ENCODE data around the gene MORF4L1.

The MORF4L1 gene

DNA sequence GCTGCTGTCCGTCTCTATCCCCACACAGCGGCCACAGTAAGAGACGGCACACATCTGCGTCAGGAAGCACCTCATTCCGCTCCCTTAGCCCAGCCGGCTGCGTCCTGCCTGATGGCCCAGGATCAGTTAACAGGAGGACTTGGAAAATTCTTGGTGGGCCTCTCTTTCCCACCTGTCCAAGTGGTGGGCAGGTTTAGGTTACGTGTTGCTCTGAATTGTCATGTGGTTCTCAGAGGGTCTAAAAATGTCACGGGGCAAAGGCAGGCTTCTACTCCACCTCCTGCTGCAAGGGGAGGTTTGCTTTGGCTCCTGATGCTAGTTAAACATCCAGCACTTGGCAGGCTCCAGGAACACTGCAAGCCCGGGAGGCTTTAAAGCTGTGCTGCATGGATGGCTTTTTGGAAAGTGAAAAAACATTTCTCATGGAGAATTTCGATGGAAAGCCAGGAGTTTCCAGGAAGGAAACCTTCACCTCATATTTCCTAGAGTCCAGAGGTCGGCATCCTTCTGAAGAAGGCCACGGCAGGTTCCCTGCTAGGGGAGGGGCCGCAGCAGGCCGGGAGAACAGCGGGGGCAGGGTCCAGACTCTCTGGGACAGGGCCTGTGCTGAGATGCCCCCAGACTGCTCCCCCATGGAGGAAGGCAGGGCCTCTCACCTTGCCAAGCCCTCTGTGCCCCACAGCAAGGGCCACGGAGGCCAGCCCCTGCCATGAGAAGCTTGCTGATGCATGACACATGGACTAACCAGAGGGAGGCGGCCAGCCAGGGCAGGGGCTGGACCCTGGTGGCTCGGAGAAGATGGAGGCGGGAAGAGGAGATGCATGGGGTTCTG, 61.3 kb downstream of the MORF4L1 start:
- no peaks in the 10 kb centered on the region for H3K36me3 ChIP-seq (ENCODE audit: control insufficient read depth, insufficient read depth, low read length)
- H3K4me3 ChIP-seq (ENCODE audit: extremely low read depth, insufficient read depth, low read length, poor library complexity, severe bottlenecking), result no peak overlapping the region
- no peaks in the 10 kb centered on the region for H3K9me3 ChIP-seq (ENCODE audit: control insufficient read depth, low read length)
- H3K4me1 ChIP-seq (ENCODE audit: control insufficient read depth, insufficient read depth, low read length, poor library complexity, severe bottlenecking), result no peaks in the 10 kb centered on the region
- H3K27ac ChIP-seq (ENCODE audit: low read depth, low read length, severe bottlenecking), result no peak overlapping the region
- WGBS, 2 experiments (ENCODE audit: insufficient coverage in 2 of 2), result 81 to 83% methylated on average over 16 to 19 of the region's 20 CpGs

DNA sequence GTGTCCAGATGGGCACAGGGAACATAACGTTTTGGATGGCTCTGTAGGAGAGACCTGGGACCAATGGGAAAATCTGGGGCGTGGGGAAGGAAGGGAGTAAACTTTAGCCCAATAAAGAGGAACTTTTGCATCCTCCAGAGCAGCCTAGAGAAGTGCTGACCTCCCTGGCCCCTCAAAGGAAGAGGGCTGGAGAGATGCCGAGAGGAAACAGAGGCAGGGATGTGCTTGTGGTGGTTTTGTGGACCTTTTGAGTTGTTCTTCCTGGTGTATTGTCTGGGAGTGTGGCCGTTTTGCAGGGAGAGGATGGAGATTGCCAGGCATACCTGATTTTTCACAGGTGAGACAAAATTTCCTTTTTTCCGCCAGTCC, 61.9 kb downstream of the MORF4L1 start:
- 83% methylated on average over 4 to 5 of the region's 5 CpGs for WGBS, 2 experiments (ENCODE audit: insufficient coverage in 2 of 2)

DNA sequence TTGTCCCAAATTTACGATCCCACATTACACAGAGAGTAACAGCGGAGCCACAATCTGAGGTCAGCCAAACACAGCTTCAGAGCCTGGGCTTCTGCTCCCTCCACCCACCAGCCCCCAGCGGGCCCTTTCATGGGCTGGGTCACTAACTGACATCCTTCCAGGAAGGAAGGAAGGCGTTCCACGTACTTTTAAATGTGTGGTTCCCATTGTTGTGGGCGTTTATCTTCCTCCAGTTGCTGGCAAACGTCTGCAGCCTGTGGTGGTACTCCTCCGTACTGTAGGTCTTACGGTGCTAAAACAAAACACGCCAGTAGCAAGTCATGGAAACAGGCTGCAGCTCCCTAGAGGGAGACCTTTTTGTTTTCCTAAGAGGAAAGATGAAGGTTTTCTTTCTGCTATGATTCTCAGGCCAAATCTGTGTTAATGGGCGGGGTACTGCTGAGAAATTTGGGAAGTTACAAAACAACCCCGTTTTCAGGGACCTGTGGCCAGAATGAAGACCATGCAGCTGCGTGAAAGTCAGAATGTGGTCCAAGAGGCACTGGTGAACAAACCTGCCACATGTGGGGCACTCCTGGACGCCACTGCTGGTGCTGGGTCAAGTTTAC, 64.5 kb downstream of the MORF4L1 start:
- 81 to 84% methylated on average over 12 of the region's 14 CpGs for WGBS, 2 experiments (ENCODE audit: insufficient coverage in 2 of 2)

More for the DNA sequence above, 61.9 kb downstream of the MORF4L1 start:
- Histone ChIP-seq H3K9me3 (ENCODE audit: control insufficient read depth, low read length) (no peaks in the 10 kb centered on the region), H3K4me1 (ENCODE audit: control insufficient read depth, insufficient read depth, low read length, poor library complexity, severe bottlenecking) (no peaks in the 10 kb centered on the region), H3K36me3 (ENCODE audit: control insufficient read depth, insufficient read depth, low read length) (no peaks in the 10 kb centered on the region), H3K4me3 (ENCODE audit: extremely low read depth, insufficient read depth, low read length, poor library complexity, severe bottlenecking) (no peak overlapping the region), H3K27ac (ENCODE audit: low read depth, low read length, severe bottlenecking) (no peak overlapping the region)

DNA sequence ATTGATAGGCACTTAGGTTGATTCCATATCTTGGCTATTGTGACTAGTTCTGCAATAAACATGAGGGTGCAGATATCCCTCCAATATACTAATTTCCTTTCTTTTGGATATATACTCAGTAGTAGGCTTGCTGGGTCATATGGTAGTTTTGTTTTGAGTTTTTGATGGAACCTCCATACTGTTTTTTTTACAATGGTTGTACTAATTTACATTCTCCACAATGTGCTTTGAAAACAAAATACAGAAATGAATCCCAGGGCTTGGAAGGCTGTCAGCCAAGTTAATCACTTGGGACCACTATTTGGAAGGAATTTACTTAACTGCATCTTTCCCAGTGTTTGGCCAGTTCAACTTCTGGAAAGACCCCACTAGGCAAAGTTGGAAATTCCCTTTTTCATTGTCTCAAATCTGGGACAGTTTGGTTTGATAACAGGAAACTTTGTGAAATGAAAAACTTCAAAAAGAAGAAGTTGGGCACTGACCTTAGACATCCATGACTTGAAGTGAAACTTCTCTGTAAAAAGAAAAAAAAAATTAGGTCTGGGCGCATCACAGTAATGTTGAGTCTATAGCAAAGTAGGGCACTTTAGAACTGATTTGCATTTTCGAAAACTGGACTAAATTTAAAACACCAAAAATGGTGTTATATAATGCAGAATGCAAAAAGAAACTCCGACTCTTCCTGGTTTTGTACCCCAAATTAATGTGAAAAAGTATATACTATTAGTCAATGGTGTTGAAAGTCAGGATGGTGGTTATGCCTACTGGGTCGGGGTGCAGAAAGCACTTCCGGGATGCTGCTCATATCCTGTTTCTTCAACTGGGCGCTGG, 66.2 kb downstream of the MORF4L1 start:
- no peaks in the 10 kb centered on the region for H3K9me3 ChIP-seq (ENCODE audit: control insufficient read depth, low read length)
- H3K36me3 ChIP-seq (ENCODE audit: control insufficient read depth, insufficient read depth, low read length), result no peaks in the 10 kb centered on the region
- no peak overlapping the region for H3K4me3 ChIP-seq (ENCODE audit: extremely low read depth, insufficient read depth, low read length, poor library complexity, severe bottlenecking)
- no peaks in the 10 kb centered on the region for H3K4me1 ChIP-seq (ENCODE audit: control insufficient read depth, insufficient read depth, low read length, poor library complexity, severe bottlenecking)
- H3K27ac ChIP-seq (ENCODE audit: low read depth, low read length, severe bottlenecking), result no peak overlapping the region
- WGBS, 2 experiments (ENCODE audit: insufficient coverage in 2 of 2), result 90 to 95% methylated on average over 5 of the region's 6 CpGs

More for the DNA sequence above, 64.5 kb downstream of the MORF4L1 start:
- Histone ChIP-seq H3K27ac (ENCODE audit: low read depth, low read length, severe bottlenecking) (no peak overlapping the region), H3K4me3 (ENCODE audit: extremely low read depth, insufficient read depth, low read length, poor library complexity, severe bottlenecking) (no peak overlapping the region), H3K36me3 (ENCODE audit: control insufficient read depth, insufficient read depth, low read length) (no peaks in the 10 kb centered on the region), H3K9me3 (ENCODE audit: control insufficient read depth, low read length) (no peaks in the 10 kb centered on the region), H3K4me1 (ENCODE audit: control insufficient read depth, insufficient read depth, low read length, poor library complexity, severe bottlenecking) (no peaks in the 10 kb centered on the region)

DNA sequence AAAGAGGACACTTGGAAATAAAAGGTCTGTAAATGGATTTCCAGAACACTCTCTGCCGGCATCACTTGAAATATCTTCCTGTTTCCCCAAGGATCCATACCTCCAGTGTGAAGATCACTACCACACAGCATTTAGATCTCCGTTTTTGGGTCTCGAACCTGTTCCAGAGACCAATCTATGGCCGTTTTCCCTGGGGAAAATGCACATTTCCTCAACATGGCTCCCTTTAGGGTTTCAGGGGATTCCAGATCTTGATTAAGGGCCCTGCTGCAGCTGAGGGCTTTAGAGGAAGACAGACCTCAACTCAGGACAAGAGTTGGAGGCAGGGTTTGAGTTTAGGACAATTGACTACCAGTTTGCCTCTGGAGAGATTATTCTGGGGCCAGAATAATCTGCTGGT, 70.1 kb downstream of the MORF4L1 start:
- H3K4me3 ChIP-seq (ENCODE audit: extremely low read depth, insufficient read depth, low read length, poor library complexity, severe bottlenecking), result no peak overlapping the region
- no peak overlapping the region for H3K27ac ChIP-seq (ENCODE audit: low read depth, low read length, severe bottlenecking)
- no peaks in the 10 kb centered on the region for H3K4me1 ChIP-seq (ENCODE audit: control insufficient read depth, insufficient read depth, low read length, poor library complexity, severe bottlenecking)
- H3K36me3 ChIP-seq (ENCODE audit: control insufficient read depth, insufficient read depth, low read length), result no peaks in the 10 kb centered on the region
- H3K9me3 ChIP-seq (ENCODE audit: control insufficient read depth, low read length), result no peaks in the 10 kb centered on the region
- 78 to 87% methylated on average over 4 of the region's 4 CpGs for WGBS, 2 experiments (ENCODE audit: insufficient coverage in 2 of 2)

DNA sequence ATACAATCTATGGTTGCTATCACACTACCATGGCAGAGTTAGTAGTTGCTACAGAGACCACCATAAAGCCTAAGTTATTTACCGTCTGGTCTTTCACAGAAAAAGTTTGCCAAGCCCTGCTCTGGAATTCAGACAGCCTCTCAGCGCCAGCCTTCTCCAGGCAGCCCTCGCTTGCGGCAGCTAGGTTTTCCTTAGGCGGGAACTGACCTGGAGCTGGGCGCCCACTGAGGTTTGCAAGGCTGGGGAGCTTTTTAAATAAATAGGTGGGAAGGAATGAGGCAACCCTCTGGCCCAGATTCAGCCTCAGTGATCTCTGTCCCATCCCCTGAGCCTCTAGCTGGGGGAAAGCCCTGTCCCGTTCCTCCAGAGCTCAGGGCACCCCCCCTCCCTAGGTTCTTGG, 71.0 kb downstream of the MORF4L1 start:
- H3K9me3 ChIP-seq (ENCODE audit: control insufficient read depth, low read length), result no peaks in the 10 kb centered on the region
- H3K4me3 ChIP-seq (ENCODE audit: extremely low read depth, insufficient read depth, low read length, poor library complexity, severe bottlenecking), result no peak overlapping the region
- no peak overlapping the region for H3K27ac ChIP-seq (ENCODE audit: low read depth, low read length, severe bottlenecking)
- WGBS, 2 experiments (ENCODE audit: insufficient coverage in 2 of 2), result 80 to 91% methylated on average over 5 to 6 of the region's 7 CpGs
- no peaks in the 10 kb centered on the region for H3K36me3 ChIP-seq (ENCODE audit: control insufficient read depth, insufficient read depth, low read length)
- no peaks in the 10 kb centered on the region for H3K4me1 ChIP-seq (ENCODE audit: control insufficient read depth, insufficient read depth, low read length, poor library complexity, severe bottlenecking)

DNA sequence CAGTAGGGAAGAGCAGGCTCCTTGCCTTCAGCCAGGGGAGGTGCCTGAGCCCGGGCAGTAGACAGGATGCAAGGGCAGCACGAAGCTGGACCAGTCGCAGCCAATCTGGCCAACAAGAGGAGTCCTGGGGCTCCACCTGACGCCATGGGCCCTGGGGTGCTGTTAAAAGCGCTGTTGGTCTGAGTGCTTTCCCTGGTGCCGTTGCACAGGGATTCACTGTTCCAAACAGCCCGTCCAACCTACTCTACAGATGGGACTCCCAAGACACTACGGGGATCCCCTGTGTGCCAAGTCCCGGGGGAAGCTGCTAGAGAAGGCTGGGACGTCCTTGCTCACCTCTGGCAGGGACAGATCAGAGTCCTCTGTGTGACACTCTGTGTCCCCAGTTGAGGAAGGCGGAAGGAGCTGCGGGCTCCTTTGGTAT, 71.5 kb downstream of the MORF4L1 start:
- Histone ChIP-seq H3K4me1 (ENCODE audit: control insufficient read depth, insufficient read depth, low read length, poor library complexity, severe bottlenecking) (no peaks in the 10 kb centered on the region), H3K36me3 (ENCODE audit: control insufficient read depth, insufficient read depth, low read length) (no peaks in the 10 kb centered on the region), H3K27ac (ENCODE audit: low read depth, low read length, severe bottlenecking) (no peak overlapping the region), H3K9me3 (ENCODE audit: control insufficient read depth, low read length) (no peaks in the 10 kb centered on the region), H3K4me3 (ENCODE audit: extremely low read depth, insufficient read depth, low read length, poor library complexity, severe bottlenecking) (peak overlapping the region; percentile 33)
- WGBS, 2 experiments (ENCODE audit: insufficient coverage in 2 of 2), result 62 to 68% methylated on average over 10 to 12 of the region's 12 CpGs

DNA sequence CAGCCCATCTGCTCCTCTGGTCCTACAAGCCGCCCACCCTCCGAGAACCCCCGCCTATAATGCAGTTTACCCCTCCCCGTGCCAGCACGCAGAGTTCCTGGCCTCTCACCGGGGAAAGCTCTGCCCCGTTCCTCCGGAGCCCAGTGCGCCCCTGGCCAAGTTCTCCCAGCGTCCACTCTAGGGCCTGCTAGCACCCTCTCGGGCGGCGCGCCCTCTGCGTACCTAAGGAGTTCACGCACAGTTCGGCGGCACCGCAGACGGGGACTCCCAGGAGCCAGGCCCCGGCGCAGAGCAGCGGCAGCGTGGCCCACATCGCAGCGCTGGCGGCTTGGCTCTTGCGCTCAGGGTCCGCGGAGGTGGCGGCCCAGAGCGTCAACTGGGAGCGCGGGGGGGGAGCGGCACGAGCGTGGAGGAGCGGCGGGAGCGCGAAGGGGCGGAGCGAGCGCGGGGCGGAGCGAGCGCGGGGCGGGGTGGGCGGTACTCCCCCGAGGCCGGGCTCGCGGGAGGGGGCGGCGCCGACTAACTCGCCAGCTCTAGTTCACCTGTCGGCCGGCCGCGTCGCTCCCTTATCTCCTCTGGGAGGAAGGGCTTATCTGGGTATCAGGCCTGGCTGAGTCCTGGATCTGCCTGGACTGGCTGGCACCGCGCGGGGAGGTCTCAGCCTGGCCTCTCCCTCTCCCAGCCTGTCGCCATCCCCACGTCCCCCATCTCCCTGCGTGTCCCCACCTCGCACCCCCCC, 72.1 kb downstream of the MORF4L1 start, which contains the start of gene CTSH:
CTSH (minus strand) TSS at position 378 of the 739 bp plus-strand sequence; CDS start at position 313, 65 bp downstream.
- Histone ChIP-seq H3K36me3 (ENCODE audit: control insufficient read depth, insufficient read depth, low read length) (no peaks in the 10 kb centered on the region), H3K9me3 (ENCODE audit: control insufficient read depth, low read length) (no peaks in the 10 kb centered on the region), H3K4me3 (ENCODE audit: extremely low read depth, insufficient read depth, low read length, poor library complexity, severe bottlenecking) (peak within 1 kb of the TSS; percentile 33), H3K4me1 (ENCODE audit: control insufficient read depth, insufficient read depth, low read length, poor library complexity, severe bottlenecking) (no peaks in the 10 kb centered on the region), H3K27ac (ENCODE audit: low read depth, low read length, severe bottlenecking) (no peak within 1 kb of the TSS)
- WGBS, 2 experiments (ENCODE audit: insufficient coverage in 2 of 2), result 1 to 2% methylated on average over 47 to 58 of the region's 71 CpGs

DNA sequence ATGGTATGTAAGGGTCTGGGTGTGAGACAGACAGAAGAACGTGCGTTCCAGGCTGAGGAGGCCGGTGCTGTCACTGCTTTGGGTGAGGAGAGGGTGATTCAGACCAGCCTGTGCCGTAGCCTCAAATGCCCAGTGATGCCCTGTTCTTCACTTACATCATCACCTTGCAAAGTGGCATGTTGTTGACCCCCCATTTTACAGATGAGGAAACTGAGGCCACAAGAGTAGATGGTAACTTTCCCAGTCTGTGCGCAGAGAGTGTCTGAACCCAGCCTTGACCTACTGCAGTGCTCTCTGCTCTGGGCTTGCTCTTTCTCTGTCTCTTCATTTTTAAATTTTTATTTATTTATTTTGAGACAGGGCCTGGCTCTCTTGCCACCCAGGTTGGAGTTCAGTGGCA, 73.8 kb downstream of the MORF4L1 start:
- Histone ChIP-seq H3K4me3 (ENCODE audit: extremely low read depth, insufficient read depth, low read length, poor library complexity, severe bottlenecking) (no peak overlapping the region), H3K27ac (ENCODE audit: low read depth, low read length, severe bottlenecking) (no peak overlapping the region), H3K36me3 (ENCODE audit: control insufficient read depth, insufficient read depth, low read length) (no peaks in the 10 kb centered on the region), H3K9me3 (ENCODE audit: control insufficient read depth, low read length) (no peaks in the 10 kb centered on the region), H3K4me1 (ENCODE audit: control insufficient read depth, insufficient read depth, low read length, poor library complexity, severe bottlenecking) (peaks cover 5% of the 10 kb centered on the region)
- WGBS, 2 experiments (ENCODE audit: insufficient coverage in 2 of 2), result 100% methylated on average over 1 of the region's 5 CpGs

DNA sequence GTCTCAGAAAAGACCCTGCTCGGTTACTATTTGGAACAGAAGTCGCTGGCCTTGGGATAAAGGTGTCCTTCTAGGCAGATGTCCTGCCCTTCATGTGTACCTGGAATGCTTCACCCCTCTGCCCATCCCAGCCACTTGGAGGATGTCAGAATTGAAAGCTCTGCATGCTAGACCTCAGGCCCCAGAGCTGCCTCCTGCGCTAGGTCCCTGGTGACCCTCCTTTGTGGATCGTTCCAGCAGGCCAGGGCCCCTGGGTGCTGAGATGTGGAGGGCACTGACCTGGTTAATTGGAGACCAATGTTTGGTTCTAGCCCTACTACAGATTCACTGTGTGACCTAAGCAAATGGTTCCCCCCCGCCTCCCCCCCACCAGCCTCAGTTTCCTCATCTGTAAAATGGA, 74.8 kb downstream of the MORF4L1 start:
- Histone ChIP-seq H3K36me3 (ENCODE audit: control insufficient read depth, insufficient read depth, low read length) (no peaks in the 10 kb centered on the region), H3K9me3 (ENCODE audit: control insufficient read depth, low read length) (no peaks in the 10 kb centered on the region), H3K4me1 (ENCODE audit: control insufficient read depth, insufficient read depth, low read length, poor library complexity, severe bottlenecking) (peaks cover 10% of the 10 kb centered on the region), H3K27ac (ENCODE audit: low read depth, low read length, severe bottlenecking) (no peak overlapping the region), H3K4me3 (ENCODE audit: extremely low read depth, insufficient read depth, low read length, poor library complexity, severe bottlenecking) (no peak overlapping the region)
- 95 to 100% methylated on average over 2 to 4 of the region's 5 CpGs for WGBS, 2 experiments (ENCODE audit: insufficient coverage in 2 of 2)

Measured in mesodermal cell (in vitro differentiated cells).